Measurements from ENCODE around the gene CLCF1. TPM values are rescaled to one million over a fixed set of nuclear protein-coding genes. Genes with fewer than 3 reads are reported as not detected.
A peak's percentile ranks its signal among the peaks of the same experiment; 100 is the strongest.

The CLCF1 gene
- 1 to 10 TPM in 3 of 4 donors, not detected in 1; 1.4 to 6.3 (median 3.0) TPM for polyA plus RNA-seq
- long read RNA-seq, donor 1: 0 reads
- long read RNA-seq, donor 2: 0 reads
- long read RNA-seq, donor 3: 0 reads
- long read RNA-seq, donor 4: 0 reads
- long read RNA-seq, donor 5, partial matches to known transcripts: 5 of 5 reads
- long read RNA-seq, donor 5, other reads (novel, unspliced or antisense): 0 of 5 reads
- long read RNA-seq, donor 6, partial matches to known transcripts: 0 of 1 reads
- long read RNA-seq, donor 6, other reads (novel, unspliced or antisense): 0 of 1 reads
- long read RNA-seq, donor 7: 0 reads
- long read RNA-seq, donor 8: 0 reads
- long read RNA-seq, donor 9: 0 reads
- long read RNA-seq, donor 10, partial matches to known transcripts: 0 of 2 reads
- long read RNA-seq, donor 10, other reads (novel, unspliced or antisense): 0 of 2 reads

- Histone ChIP-seq H3K27me3 (ENCODE audit: control insufficient read depth in 3 of 3, insufficient read depth in 3 of 3, low read length in 3 of 3) (peaks cover 0 to 9% (median 0%) of the 10 kb centered on the region in 3 donors), H3K4me3 (ENCODE audit: low read depth in 1 of 3, low read length in 3 of 3) (peak within 1 kb of the TSS; percentile 59 to 80 (median 76)), H3K27ac (ENCODE audit: low read depth in 1 of 3, low read length in 2 of 3) (peak within 1 kb of the TSS; percentile 66 to 79 (median 76)), H3K36me3 (ENCODE audit: control insufficient read depth in 3 of 3, insufficient read depth in 2 of 3, low read depth in 1 of 3, low read length in 3 of 3) (peaks cover 0 to 22% (median 0%) of the 10 kb centered on the region in 3 donors), H3K9me3 (ENCODE audit: control insufficient read depth in 2 of 2, insufficient read depth in 1 of 2, low read depth in 1 of 2, low read length in 1 of 2) (no peaks in the 10 kb centered on the region), H3K4me1 (ENCODE audit: control insufficient read depth in 3 of 3, insufficient read depth in 2 of 3, low read depth in 1 of 3, low read length in 2 of 3) (peaks cover 3 to 51% (median 8%) of the 10 kb centered on the region in 3 donors)
- 1% methylated on average over 41 to 75 of the region's 76 CpGs for whole genome bisulfite sequencing, 3 donors
- peak; percentile 51 to 82 for DNase-seq
- no peak for FAIRE-seq
Measured at GRCh38 chr11:67372993-67373647, at the start of gene CLCF1. Gene CLCF1, minus strand, starts transcription at chr11:67373598. Its CDS starts 59 bp downstream, at chr11:67373539.

- H3K4me1 ChIP-seq (ENCODE audit: control insufficient read depth in 3 of 3, insufficient read depth in 2 of 3, low read depth in 1 of 3, low read length in 2 of 3): peaks cover 0 to 19% (median 0%) of the 10 kb centered on the region in 3 donors
- peaks cover 0 to 2% (median 0%) of the 10 kb centered on the region in 3 donors for H3K36me3 ChIP-seq (ENCODE audit: control insufficient read depth in 3 of 3, insufficient read depth in 2 of 3, low read depth in 1 of 3, low read length in 3 of 3)
- no peak for FAIRE-seq
- no peak overlapping the region for H3K4me3 ChIP-seq (ENCODE audit: low read depth in 1 of 3, low read length in 3 of 3)
- 46 to 65% (median 61%) methylated on average over 6 of the region's 6 CpGs for WGBS, 3 donors
- H3K9me3 ChIP-seq (ENCODE audit: control insufficient read depth in 2 of 2, insufficient read depth in 1 of 2, low read depth in 1 of 2, low read length in 1 of 2): no peaks in the 10 kb centered on the region
- peak in 1 of 2 donors; percentile 36 for DNase-seq
- H3K27ac ChIP-seq (ENCODE audit: low read depth in 1 of 3, low read length in 2 of 3): no peak overlapping the region
- no peaks in the 10 kb centered on the region for H3K27me3 ChIP-seq (ENCODE audit: control insufficient read depth in 3 of 3, insufficient read depth in 3 of 3, low read length in 3 of 3)
Measured at GRCh38 chr11:67422891-67423290, 49.5 kb upstream of the CLCF1 start.

- 58 to 73% (median 67%) methylated on average over 22 of the region's 22 CpGs for WGBS, 3 donors
- H3K4me1 ChIP-seq (ENCODE audit: control insufficient read depth in 3 of 3, insufficient read depth in 2 of 3, low read depth in 1 of 3, low read length in 2 of 3): peaks cover 0 to 14% (median 0%) of the 10 kb centered on the region in 3 donors
- H3K4me3 ChIP-seq (ENCODE audit: low read depth in 1 of 3, low read length in 3 of 3): peak overlapping the region in 1 of 3 donors; percentile 36
- DNase-seq (no peak), FAIRE-seq (no peak)
- H3K36me3 ChIP-seq (ENCODE audit: control insufficient read depth in 3 of 3, insufficient read depth in 2 of 3, low read depth in 1 of 3, low read length in 3 of 3): peaks cover 0 to 2% (median 0%) of the 10 kb centered on the region in 3 donors
- H3K27me3 ChIP-seq (ENCODE audit: control insufficient read depth in 3 of 3, insufficient read depth in 3 of 3, low read length in 3 of 3): no peaks in the 10 kb centered on the region
- peak overlapping the region in 2 of 3 donors; percentile 46 to 65 for H3K27ac ChIP-seq (ENCODE audit: low read depth in 1 of 3, low read length in 2 of 3)
- no peaks in the 10 kb centered on the region for H3K9me3 ChIP-seq (ENCODE audit: control insufficient read depth in 2 of 2, insufficient read depth in 1 of 2, low read depth in 1 of 2, low read length in 1 of 2)
Measured at GRCh38 chr11:67421430-67422031, 48.1 kb upstream of the CLCF1 start.

- H3K27me3 ChIP-seq (ENCODE audit: control insufficient read depth in 3 of 3, insufficient read depth in 3 of 3, low read length in 3 of 3): no peaks in the 10 kb centered on the region
- peak; percentile 97 to 98 for DNase-seq
- peaks cover 0 to 14% (median 0%) of the 10 kb centered on the region in 3 donors for H3K4me1 ChIP-seq (ENCODE audit: control insufficient read depth in 3 of 3, insufficient read depth in 2 of 3, low read depth in 1 of 3, low read length in 2 of 3)
- WGBS, 3 donors: 0 to 1% (median 1%) methylated on average over 65 to 97 of the region's 97 CpGs
- no peaks in the 10 kb centered on the region for H3K9me3 ChIP-seq (ENCODE audit: control insufficient read depth in 2 of 2, insufficient read depth in 1 of 2, low read depth in 1 of 2, low read length in 1 of 2)
- H3K4me3 ChIP-seq (ENCODE audit: low read depth in 1 of 3, low read length in 3 of 3): peak overlapping the region; percentile 36 to 70 (median 54)
- FAIRE-seq: no peak
- peak overlapping the region; percentile 65 to 94 (median 76) for H3K27ac ChIP-seq (ENCODE audit: low read depth in 1 of 3, low read length in 2 of 3)
- H3K36me3 ChIP-seq (ENCODE audit: control insufficient read depth in 3 of 3, insufficient read depth in 2 of 3, low read depth in 1 of 3, low read length in 3 of 3): peaks cover 0 to 2% (median 0%) of the 10 kb centered on the region in 3 donors
Measured at GRCh38 chr11:67420646-67421429, 47.4 kb upstream of the CLCF1 start.

DNA sequence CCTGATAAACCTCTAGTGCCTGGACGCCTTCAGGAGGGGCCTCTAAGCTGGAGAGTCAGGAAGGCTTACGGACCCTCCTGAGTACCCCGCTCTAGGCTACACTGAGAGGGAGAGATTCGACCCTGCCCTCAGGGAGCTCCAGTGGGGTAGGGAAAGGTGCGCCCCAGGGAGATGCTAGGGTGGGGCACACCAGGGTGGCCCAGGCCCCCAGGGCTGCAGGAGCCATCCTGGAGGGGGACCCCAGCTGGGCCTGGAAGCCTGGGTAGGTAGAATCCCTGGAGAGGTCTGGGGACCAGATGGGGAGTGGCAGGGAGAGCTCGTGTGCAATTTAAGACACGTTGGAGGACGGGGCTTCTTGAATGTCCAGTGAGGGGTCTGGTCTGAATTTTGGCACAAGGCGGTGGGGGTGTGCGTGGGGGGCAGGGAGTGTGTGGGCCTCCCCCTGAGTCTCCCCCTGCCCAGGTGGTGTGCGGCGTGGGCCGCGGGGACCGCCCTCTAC, 46.8 kb upstream of the CLCF1 start:
- H3K4me1 ChIP-seq (ENCODE audit: control insufficient read depth in 3 of 3, insufficient read depth in 2 of 3, low read depth in 1 of 3, low read length in 2 of 3): peaks cover 0 to 15% (median 0%) of the 10 kb centered on the region in 3 donors
- H3K27ac ChIP-seq (ENCODE audit: low read depth in 1 of 3, low read length in 2 of 3): peak overlapping the region in 2 of 3 donors; percentile 76 to 94
- H3K27me3 ChIP-seq (ENCODE audit: control insufficient read depth in 3 of 3, insufficient read depth in 3 of 3, low read length in 3 of 3): peaks cover 0 to 1% (median 0%) of the 10 kb centered on the region in 3 donors
- H3K4me3 ChIP-seq (ENCODE audit: low read depth in 1 of 3, low read length in 3 of 3): peak overlapping the region; percentile 21 to 70 (median 54)
- peaks cover 0 to 2% (median 0%) of the 10 kb centered on the region in 3 donors for H3K36me3 ChIP-seq (ENCODE audit: control insufficient read depth in 3 of 3, insufficient read depth in 2 of 3, low read depth in 1 of 3, low read length in 3 of 3)
- no peak for FAIRE-seq
- no peak for DNase-seq
- H3K9me3 ChIP-seq (ENCODE audit: control insufficient read depth in 2 of 2, insufficient read depth in 1 of 2, low read depth in 1 of 2, low read length in 1 of 2): no peaks in the 10 kb centered on the region
- 29 to 33% (median 31%) methylated on average over 14 to 15 of the region's 15 CpGs for WGBS, 3 donors

- no peaks in the 10 kb centered on the region for H3K36me3 ChIP-seq (ENCODE audit: control insufficient read depth in 3 of 3, insufficient read depth in 2 of 3, low read depth in 1 of 3, low read length in 3 of 3)
- no peak overlapping the region for H3K4me3 ChIP-seq (ENCODE audit: low read depth in 1 of 3, low read length in 3 of 3)
- 90 to 94% (median 91%) methylated on average over 20 to 21 of the region's 21 CpGs for WGBS, 3 donors
- H3K27me3 ChIP-seq (ENCODE audit: control insufficient read depth in 3 of 3, insufficient read depth in 3 of 3, low read length in 3 of 3): peaks cover 0 to 6% (median 0%) of the 10 kb centered on the region in 3 donors
- DNase-seq (no peak), FAIRE-seq (no peak)
- peaks cover 0 to 20% (median 2%) of the 10 kb centered on the region in 3 donors for H3K4me1 ChIP-seq (ENCODE audit: control insufficient read depth in 3 of 3, insufficient read depth in 2 of 3, low read depth in 1 of 3, low read length in 2 of 3)
- H3K9me3 ChIP-seq (ENCODE audit: control insufficient read depth in 2 of 2, insufficient read depth in 1 of 2, low read depth in 1 of 2, low read length in 1 of 2): no peaks in the 10 kb centered on the region
- no peak overlapping the region for H3K27ac ChIP-seq (ENCODE audit: low read depth in 1 of 3, low read length in 2 of 3)
Measured at GRCh38 chr11:67419325-67420049, 46.1 kb upstream of the CLCF1 start.

GRCh38 chr11:67418476-67419281, 45.3 kb upstream of the CLCF1 start:
- no peak for DNase-seq
- H3K27me3 ChIP-seq (ENCODE audit: control insufficient read depth in 3 of 3, insufficient read depth in 3 of 3, low read length in 3 of 3): peaks cover 0 to 8% (median 0%) of the 10 kb centered on the region in 3 donors
- no peaks in the 10 kb centered on the region for H3K36me3 ChIP-seq (ENCODE audit: control insufficient read depth in 3 of 3, insufficient read depth in 2 of 3, low read depth in 1 of 3, low read length in 3 of 3)
- H3K9me3 ChIP-seq (ENCODE audit: control insufficient read depth in 2 of 2, insufficient read depth in 1 of 2, low read depth in 1 of 2, low read length in 1 of 2): no peaks in the 10 kb centered on the region
- peaks cover 0 to 20% (median 2%) of the 10 kb centered on the region in 3 donors for H3K4me1 ChIP-seq (ENCODE audit: control insufficient read depth in 3 of 3, insufficient read depth in 2 of 3, low read depth in 1 of 3, low read length in 2 of 3)
- no peak for FAIRE-seq
- WGBS, 3 donors: 70 to 73% (median 72%) methylated on average over 26 of the region's 26 CpGs
- no peak overlapping the region for H3K27ac ChIP-seq (ENCODE audit: low read depth in 1 of 3, low read length in 2 of 3)
- H3K4me3 ChIP-seq (ENCODE audit: low read depth in 1 of 3, low read length in 3 of 3): no peak overlapping the region
